ENCODE data around the gene HMGN4.

HMGN4 gene

DNA sequence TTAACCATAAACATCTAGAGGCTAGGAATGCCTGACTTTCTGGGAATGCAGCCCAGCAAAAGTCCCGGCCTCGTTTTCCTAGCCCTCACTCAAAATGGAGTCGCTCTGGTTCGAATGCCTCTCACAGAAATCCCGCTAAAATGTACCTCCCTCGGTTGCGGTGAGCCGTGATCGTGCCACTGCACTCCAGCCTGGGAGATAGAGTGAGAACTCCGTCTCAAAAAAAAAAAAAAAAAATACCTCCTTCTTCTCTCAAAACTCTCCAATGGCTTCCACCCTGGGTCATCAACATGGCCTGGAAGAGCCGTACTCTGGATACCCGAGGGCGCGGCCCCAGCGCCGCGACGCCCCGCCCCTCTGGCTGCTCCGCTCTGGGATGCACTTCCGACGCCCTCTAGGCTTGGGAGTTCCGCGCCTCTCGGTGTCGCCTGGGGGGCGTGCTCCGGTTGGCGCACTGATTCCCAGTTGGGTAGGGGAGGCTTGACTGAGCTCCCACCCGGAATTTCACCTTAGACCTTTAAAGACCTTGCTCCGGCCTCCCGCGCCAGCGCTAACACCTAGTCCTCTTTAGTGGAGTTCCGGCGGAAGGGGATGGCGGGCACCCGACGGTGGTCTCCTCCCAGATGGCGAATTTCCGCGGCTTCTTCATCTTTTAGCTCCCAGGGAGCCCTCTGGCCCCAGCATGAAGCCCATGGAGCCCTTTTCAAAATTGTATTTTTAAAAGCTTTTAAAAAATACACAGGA, 12.3 kb downstream of the HMGN4 start:
- peak; percentile 22 to 39 for DNase-seq (ENCODE audit: low read depth in 1 of 2, low spot score in 1 of 2)

DNA sequence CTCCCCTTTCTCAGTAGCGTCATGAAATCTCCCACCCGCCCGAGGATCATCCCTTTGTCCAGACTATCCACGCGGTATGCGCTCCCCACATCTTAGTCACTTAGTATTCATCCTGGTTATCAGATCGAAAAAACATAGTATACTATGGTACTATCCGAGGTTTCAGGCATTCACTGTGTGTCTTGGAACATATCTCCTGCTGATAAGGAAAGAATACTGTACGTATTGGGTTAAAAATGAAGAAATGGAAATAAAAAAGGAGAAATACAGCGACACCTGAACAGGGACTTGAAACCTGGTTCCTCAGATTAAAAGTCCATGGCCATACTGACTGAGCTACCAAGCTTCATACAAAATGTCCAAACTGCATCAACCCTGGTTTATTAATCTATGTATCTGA, 14.0 kb downstream of the HMGN4 start:
- DNase-seq (ENCODE audit: low read depth in 1 of 2, low spot score in 1 of 2), result no peak

DNA sequence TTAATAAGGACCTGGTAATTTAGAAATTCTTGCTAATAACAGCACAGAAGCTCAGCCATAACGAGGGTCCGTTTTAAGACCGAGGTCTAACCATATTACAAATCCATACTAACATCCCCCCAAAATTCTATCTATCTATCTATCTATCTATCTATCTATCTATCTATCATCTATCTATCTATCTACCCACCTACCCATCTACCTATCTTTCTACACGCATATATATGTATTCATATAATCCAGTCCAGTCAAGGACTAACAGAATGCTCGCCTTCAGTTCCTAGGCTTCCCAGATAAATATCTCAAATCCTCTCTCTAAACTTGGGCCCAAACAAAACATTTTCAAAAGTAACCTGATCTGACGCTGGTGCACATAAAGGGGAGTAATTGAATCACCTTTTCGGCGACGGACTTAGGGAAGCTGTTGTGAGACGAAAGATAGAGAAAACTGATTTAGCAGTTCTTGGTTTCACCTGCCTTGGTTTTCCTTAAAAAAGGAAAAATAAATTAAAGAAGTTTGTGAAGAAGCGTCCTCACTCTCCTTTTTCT, 14.5 kb downstream of the HMGN4 start:
- no peak for DNase-seq (ENCODE audit: low read depth in 1 of 2, low spot score in 1 of 2)

DNA sequence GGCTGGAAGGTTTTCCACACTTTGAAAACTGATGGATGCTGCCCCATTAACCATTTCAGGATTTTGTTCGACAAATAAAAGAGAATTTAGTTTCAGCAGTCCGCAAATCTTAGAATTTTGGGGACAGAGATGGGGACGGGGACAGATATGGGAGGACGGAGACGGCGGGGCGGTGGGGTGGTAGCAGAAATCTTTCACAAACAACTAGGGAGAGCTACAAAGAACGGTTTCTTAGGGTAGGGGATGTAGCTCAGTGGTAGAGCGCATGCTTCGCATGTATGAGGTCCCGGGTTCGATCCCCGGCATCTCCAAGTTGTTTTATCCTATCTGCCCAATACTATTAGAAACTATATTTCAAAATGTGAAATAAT, 15.1 kb downstream of the HMGN4 start:
- peak; percentile 53 to 70 for DNase-seq (ENCODE audit: low read depth in 1 of 2, low spot score in 1 of 2)

DNA sequence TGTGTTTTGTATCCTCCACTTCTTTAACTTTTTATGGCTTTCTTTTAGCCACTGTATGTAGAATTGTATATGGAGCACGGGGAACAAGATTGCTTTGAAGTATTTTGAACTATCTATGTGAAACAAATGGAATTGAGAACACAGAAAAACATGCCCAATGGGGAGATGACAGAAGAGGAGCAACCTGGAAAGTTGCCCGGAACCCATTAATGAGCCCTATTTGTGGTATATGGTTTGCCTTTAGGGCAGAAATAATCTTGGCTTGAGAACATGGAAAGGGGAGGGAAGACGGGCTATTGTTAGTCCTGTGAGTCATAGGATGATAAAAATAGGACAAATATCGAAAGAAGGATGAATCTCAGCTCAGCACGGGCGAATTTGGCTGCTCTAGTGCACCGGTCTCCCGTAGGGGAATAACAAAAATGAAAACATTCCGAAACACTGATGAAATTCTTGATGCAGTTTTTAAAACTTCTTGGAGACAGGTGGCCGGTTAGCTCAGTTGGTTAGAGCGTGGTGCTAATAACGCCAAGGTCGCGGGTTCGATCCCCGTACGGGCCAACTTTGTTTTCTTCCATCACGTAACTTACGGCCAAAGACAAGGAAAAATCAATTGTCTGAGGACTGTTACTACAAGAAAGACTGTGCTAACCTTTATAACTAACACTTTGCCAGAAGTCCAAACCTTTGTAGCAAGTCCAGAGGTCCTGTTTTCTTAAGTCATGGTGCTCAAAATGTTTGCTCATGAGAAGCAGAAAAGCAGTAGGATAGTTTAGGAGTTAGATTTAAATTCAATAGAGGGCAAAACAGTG, 15.7 kb downstream of the HMGN4 start:
- DNase-seq (ENCODE audit: low read depth in 1 of 2, low spot score in 1 of 2), result peak; percentile 57 to 74

DNA sequence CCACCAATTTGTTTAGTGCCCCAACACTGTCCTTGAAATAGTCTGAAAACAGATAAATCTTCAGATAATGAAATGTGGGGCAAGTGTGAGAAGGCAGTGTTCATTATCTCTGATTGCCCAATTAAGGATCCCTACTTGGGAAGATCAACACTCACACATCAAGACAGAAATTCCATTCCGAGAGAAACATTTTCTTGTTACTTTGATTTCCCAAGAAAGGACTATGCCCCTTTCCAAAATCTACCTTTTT, 16.2 kb downstream of the HMGN4 start:
- no peak for DNase-seq (ENCODE audit: low read depth in 1 of 2, low spot score in 1 of 2)

DNA sequence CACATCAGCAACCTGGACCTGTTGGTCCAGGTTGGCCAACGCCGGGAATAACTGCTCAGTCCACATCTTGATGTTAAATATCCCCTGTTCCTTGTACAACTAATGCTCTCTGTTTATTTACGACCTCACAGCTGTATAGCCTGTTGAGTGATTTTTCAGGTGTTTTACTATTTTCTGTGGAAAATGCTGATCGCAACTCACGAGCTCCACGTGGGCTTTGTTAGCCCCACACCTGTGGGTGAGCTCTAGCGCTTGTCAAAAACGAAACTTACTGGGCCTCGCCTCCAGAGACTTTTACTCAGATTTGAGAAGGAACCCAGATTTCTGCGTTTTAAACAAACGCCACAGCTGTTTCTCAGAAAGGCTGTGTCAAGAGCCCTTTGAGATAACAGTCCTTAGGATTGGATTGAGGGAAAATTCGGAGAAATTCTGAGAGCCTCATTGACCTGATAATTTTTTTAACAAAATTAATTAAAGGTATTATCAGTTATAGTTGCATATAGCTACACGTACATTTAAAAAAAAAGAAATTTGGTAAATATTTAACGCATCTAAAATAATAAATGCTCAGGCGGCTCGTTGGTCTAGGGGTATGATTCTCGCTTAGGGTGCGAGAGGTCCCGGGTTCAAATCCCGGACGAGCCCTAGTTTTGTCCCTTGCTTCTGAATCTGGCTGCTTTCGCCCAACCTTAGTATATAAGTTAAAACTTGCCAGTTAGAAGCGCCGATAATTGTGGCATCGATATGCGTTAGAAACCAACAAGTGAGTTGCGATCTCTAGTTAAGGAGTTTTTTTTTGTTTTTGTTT, 16.7 kb downstream of the HMGN4 start:
- DNase-seq (ENCODE audit: low read depth in 1 of 2, low spot score in 1 of 2), result peak in 1 of 2 donors; percentile 40

DNA sequence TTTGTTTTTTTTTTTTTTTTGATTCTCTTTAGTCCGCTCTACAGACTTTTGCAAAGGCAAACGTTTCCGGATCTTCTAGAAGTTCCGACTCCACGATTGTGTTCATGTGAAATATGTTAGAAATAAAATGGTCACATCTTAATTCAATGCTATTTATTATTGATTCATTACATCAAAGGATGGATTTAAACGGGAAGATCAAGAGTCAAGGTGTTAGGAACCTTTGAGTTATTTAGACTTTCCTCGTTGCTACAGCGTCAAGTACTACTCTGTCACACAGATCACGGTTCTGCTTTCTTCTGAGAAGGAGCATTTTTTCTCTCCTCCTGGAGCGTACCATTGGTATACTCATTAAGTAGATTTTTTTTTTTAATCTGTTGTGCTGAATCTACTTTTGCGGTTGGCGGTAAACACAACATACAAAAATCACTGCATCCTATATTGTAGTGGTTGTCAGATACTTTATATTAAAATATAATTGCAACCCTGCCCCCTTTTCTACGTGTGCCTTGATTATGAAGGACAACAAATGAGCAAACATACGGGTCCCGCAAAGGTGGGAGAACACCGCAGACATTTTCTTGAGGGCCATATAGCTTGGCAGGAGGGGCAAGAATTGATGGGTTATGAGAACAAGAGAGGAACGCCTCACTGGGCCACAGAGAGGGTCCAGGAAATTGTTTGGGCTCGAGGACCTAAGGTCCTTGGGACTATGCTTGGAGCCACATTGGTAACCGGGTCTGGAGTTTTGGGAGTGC, 17.5 kb downstream of the HMGN4 start:
- no peak for DNase-seq (ENCODE audit: low read depth in 1 of 2, low spot score in 1 of 2)

DNA sequence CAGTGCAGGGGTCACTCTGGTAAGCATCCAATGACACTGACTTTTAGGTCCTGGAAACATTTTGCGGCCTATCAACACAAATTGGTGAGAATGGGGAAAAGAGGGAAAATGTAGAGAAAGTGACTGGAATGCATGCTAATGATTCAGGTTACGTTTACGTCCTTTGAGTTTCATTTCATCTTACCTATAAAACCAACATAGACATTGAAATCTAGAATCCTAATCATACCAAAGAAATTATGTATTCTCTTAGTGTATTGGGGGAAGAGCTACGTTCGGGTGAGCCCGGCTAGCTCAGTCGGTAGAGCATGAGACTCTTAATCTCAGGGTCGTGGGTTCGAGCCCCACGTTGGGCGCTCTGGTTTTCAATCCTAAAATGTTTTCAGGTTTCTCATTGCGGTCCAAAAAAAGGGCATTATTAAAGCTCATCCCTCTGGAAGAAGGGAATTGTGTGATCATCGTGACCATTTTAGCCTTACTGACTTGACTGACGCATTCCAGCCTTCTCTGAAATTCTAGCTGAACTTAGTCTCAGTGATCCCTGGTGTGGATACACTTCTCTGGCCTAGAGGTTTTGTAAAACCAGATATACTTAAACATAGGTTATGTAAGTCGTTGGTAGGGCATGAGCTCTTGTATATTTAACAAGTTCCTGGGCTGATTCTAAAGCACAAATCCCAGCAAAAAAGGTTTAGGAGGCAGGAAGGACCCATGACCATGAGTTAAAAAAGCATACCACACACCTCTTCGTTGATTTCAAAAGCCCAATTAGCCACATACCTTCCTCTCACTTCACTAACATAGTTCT, 18.3 kb downstream of the HMGN4 start:
- no peak for DNase-seq (ENCODE audit: low read depth in 1 of 2, low spot score in 1 of 2)

DNA sequence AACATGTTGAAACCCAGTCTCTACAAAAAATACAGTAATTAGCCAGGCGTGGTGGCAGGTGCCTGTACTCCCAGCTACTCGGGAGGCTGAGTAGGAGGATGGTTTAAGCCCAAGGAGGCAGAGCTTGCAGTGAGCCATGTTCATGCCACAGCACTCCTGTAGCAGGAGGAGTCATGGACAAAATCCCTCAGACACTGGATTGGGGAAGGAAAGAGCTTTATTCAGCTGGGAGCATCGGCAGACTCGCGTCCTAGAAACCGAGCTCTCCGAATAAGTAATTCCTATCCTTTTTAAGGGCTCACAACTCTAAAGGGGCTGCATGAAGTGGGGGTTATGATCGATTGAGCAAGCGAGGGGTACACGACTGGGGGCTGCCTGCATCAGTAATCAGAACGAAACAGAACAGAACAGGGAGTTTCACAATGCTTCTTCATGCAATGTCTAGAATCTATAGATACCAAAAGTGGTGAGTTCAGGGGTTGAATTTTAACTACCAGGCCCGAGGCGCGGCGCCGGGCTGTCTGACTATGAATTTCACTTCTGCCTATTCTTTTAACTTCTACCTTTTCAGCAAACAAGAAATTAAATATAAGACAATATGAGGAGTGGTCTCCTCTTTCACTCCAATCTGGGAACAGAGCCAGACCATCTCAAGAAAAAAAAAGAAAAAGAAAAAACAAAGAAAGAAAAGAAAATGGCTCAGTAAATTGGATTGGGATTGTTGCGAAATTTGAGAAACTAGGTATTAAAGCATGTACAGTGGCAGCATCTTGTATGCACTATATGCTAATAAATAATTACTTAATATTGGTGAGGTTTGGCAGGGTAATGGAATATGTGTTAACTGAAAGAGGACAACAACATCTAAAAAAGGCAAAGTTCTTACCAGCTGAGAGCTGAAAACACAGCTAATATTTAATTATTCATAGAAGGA, 23.6 kb downstream of the HMGN4 start:
- no peak for DNase-seq (ENCODE audit: low read depth in 1 of 2, low spot score in 1 of 2)

DNA sequence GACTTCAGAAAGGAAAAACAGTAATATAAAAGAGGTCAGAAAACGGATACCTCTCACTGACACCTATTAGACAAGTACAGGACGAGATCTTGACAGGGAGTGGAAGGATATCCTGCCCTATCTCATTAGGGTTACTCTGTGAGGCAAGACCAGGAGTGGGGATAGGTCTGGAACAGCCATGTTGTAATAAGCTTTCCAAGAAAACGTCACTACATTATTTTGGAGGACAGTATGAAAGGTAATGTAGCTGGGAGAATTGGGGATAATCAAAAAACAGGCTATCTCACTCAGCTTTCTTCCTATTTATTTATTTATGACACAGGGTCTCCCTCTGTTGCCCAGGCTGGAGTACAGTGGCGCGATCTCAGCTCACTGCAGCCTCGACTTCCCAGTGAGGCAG, 25.3 kb downstream of the HMGN4 start:
- DNase-seq (ENCODE audit: low read depth in 1 of 2, low spot score in 1 of 2), result no peak

DNA sequence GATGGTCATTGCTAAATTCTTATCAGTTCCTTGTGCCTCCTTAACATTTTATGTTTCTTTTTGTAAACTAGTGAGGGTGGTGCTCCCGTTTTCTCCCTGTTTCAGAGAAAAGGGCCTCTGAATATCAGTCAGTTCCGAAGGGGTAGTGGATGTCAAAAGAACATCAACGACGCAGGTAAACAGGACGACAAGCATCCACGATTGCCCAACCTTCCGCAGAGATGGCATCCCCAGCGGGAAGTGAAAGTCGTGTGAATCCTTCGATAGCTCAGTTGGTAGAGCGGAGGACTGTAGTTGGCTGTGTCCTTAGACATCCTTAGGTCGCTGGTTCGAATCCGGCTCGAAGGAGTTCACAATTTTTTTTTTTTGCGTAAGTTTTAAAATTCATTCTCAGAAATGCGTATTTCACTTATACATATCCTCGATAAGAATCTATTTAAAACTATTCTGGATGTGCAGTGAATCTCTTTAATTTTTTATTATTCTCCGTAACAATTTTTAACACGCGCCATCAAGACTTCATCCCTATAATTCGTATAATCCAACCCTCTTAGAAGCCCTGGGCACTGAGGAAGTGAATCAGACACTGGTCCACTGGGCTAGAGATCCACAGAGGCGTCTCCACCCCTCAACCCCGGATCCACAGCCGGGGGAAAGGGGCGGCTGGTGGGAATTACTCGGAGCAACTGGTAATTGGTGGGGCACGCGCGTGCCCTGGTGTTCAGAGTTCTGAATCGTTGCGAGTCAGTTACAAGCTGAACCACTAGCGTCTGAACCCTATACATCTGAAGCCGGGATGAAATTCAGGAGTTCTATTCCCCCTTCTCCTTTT, 30.7 kb downstream of the HMGN4 start:
- DNase-seq (ENCODE audit: low read depth in 1 of 2, low spot score in 1 of 2), result peak; percentile 98 to 100

DNA sequence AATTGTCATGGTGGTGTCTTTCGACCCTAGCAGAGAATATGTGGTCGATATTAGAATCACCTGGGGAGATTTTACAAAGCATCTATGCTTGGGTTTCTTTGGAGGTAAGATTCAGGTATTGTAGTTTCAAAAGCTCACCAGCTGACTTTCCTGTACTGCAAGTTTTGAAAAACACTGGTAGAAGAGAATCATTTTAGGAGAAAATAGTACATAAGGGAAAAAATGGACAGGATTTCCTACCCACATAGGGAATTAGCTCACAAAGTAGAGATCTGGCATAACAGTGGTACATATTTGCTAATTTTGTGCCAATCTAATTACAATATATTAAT, 31.2 kb downstream of the HMGN4 start:
- no peak for DNase-seq (ENCODE audit: low read depth in 1 of 2, low spot score in 1 of 2)

DNA sequence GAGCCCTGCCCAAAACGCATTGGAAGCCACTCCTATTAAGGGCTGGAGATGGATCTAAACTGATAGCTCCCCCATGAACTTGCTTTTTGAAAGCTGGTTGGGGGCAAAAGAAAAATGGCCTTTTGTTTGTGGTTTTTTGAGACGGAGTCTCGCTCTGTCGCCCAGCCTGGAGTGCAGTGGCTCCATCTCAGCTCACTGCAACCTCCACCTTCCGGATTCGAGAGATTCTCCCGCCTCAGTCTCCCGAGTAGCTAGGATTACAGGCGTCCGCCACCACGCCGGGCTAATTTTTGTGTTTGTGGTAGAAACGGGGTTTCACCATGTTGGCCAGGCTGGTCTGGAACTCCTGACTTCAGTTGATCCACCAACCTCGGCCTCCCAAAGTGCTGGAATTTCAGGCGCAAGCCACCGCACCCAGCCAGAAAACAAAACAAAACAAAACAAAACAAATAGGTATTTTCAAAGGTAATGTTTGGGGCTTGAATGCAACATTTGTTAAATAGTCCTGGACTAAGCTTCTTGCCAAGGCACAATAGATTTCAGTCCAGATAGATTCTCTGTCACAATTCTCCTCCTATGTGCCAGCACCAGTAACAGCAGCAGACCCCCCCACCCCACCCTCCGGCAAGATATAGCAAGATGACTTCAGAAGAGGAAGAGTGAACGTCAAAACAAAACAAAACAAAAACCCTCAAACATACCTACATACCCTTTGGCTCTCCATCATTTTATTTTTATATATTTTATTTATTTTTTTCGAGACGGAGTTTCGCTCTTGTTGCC, 32.1 kb downstream of the HMGN4 start:
- DNase-seq (ENCODE audit: low read depth in 1 of 2, low spot score in 1 of 2), result no peak

DNA sequence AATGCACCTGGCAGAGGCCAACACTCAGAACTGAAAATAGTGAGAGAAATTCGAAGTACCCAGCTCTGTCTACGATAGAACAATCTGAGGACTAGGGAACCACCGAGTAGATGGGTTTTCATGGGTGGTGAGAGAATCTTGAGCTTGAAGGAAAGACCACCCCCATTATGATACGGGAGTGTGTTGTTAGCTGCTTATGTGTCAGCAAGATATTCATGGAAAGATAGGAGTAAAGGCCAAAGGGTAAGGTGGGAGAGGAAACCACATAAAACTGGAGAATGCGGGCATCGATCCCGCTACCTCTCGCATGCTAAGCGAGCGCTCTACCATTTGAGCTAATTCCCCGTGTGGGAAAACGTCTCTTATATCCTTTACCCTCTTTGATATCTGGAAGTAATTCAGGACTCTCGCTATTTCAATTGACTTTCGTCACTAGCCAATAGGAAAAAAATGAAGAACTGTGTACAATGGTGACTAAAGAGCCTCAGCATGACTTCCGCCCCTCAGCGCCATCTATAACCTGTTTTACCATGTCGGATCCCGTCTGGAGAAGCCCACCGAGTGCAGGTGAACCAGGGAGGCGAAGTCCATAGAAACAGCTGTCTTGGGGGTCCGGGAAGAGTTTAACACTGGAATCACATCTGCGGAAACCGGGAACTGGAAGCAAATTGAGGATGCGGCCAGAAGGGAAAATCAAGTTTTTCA, 33.6 kb downstream of the HMGN4 start:
- peak in 1 of 2 donors; percentile 30 for DNase-seq (ENCODE audit: low read depth in 1 of 2, low spot score in 1 of 2)

DNA sequence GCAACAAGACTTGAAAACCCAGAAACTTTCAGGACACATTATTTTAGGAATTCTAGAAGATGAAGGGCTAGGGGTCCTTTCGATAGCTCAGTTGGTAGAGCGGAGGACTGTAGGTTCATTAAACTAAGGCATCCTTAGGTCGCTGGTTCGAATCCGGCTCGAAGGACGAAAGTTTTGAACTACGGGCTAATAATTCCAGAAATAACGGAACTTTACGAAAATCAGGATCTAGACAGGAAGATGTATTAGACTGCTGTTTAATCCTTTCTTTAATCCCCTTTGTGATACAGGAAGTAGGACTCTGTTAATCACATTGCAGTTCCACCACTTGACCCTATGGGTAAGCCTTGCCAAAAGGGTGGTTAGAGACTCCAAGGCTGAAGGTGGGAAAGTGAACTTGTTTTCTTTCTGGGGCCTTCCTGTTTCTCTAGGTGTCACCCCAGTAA, 37.4 kb downstream of the HMGN4 start:
- DNase-seq (ENCODE audit: low read depth in 1 of 2, low spot score in 1 of 2), result no peak

DNA sequence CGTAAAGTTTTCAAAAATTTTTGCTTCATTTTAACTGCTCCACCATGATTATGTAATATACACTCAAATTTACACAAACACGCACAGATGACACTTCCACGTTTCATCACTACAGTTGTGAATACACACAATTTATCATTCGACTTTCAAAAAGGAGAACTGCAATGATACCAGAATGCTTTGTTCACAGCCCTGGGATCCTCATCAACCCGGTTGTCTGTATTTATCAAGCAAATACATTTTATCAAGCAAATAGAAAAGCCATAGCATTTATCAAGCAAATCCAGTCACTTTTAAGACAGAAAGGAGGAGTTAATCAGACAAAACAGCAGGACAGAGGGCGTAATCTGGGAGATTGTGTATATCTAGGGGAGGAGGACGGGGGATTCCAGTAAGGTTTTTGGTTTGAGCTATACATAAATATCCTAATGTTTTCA, 38.3 kb downstream of the HMGN4 start:
- DNase-seq (ENCODE audit: low read depth in 1 of 2, low spot score in 1 of 2), result no peak

Measured in stimulated activated CD4-positive, alpha-beta T cell treated with anti-CD3 and anti-CD28 coated beads, Interleukin-15, amount 100 ng/mL, for 1 hour (primary cell).